GM12878 (cell line): ENCODE data around the gene FUBP3. TPM values are rescaled to one million over a fixed set of nuclear protein-coding genes. Genes with fewer than 3 reads are reported as not detected.

Experiments used
- ATAC-seq: fragments of 200-7000 bp; cut with Tn5 transposase; 3 replicates; pipeline ENCODE4 v1.9.1; 2020; ENCODE audit warnings: mild to moderate bottlenecking, moderate library complexity
- BruUV-seq: library from RNA; stranded (reverse); fragments of 400-500 nt; replicated peaks from 2 replicates; lab custom pipeline; 2021; lab: Mats Ljungman, UMichigan
- CTCF ChIA-PET: fragments of 300-600 bp; sonication (Branson Sonifier 250); formaldehyde crosslinking; extraction: SDS; loops from one replicate; lab custom pipeline; 2021; ENCODE audit warnings: inconsistent platforms; lab: Yijun Ruan, JAX
- POLR2A ChIA-PET: fragments of 350-600 bp; formaldehyde crosslinking; extraction: SDS; loops from one replicate; lab custom pipeline; 2021; ENCODE audit warnings: inconsistent platforms; lab: Charles Lee
- RAD21 ChIA-PET: fragments of 300-600 bp; sonication (Branson Sonifier 250); formaldehyde crosslinking; loops from one replicate; lab custom pipeline; 2023; ENCODE audit warnings: antibody characterized with exemption; ENCODE audit not compliant: unreplicated experiment; lab: Charles Lee
- SMC1A ChIA-PET: fragments of 300-600 bp; sonication (Branson Sonifier 250); formaldehyde crosslinking; loops from one replicate; lab custom pipeline; 2023; ENCODE audit not compliant: unreplicated experiment, uncharacterized antibody; lab: Charles Lee
- DNase-seq: peaks from one replicate; pipeline ENCODE4 v3.0.0-alpha.2; 2011; ENCODE audit warnings: low read depth, low spot score
- FAIRE-seq: peaks from 3 replicates; lab custom pipeline; 2011; peaks lifted over from hg19 to GRCh38; lab: Jason Lieb, UNC
- H2AFZ ChIP-seq: 2 replicates; pipeline ENCODE4 v1.6.0; 2011; ENCODE audit warnings: low read depth, low read length, control low read depth; ENCODE audit not compliant: control insufficient read depth
- H3K27ac ChIP-seq: 2 replicates; pipeline ENCODE4 v1.5.1; 2011; ENCODE audit warnings: control low read depth; ENCODE audit not compliant: control insufficient read depth, insufficient read depth
- H3K27me3 ChIP-seq, 2 experiments: replicated peaks in 1 of 2; 2 replicates each; pipeline versions ENCODE4 v1.6.0 to v1.6.1; 2011; ENCODE audit warnings: low read length in 1 of 2; ENCODE audit not compliant: control insufficient read depth in 2 of 2, insufficient read depth in 2 of 2
- H3K36me3 ChIP-seq, 2 experiments: 2 replicates each; pipeline ENCODE4 v1.5.1; 2011; ENCODE audit warnings: low read length in 1 of 2; ENCODE audit not compliant: control insufficient read depth in 2 of 2, insufficient read depth in 2 of 2
- H3K4me1 ChIP-seq: 2 replicates; pipeline ENCODE4 v1.6.1; 2011; ENCODE audit warnings: mild to moderate bottlenecking, low read length, moderate library complexity, mixed read lengths; ENCODE audit not compliant: control insufficient read depth, insufficient read depth
- H3K4me2 ChIP-seq: 2 replicates; pipeline ENCODE4 v1.6.0; 2011; ENCODE audit warnings: control low read depth; ENCODE audit not compliant: control insufficient read depth, insufficient read depth
- H3K4me3 ChIP-seq: fragments of 200-600 bp; sonication (generic); 2 replicates; pipeline ENCODE4 v1.5.1; 2016
- H3K79me2 ChIP-seq: 2 replicates; pipeline ENCODE4 v1.6.0; 2011; ENCODE audit warnings: low read length; ENCODE audit not compliant: control insufficient read depth, insufficient read depth
- H3K9ac ChIP-seq: 2 replicates; pipeline ENCODE4 v1.8.0; 2011; ENCODE audit warnings: low read length, control low read depth, mixed read lengths; ENCODE audit not compliant: control insufficient read depth, insufficient read depth
- H3K9me3 ChIP-seq: replicated peaks from 3 replicates; pipeline ENCODE4 v1.5.1; 2011; ENCODE audit warnings: mild to moderate bottlenecking, low read length; ENCODE audit not compliant: control insufficient read depth, insufficient read depth
- H4K20me1 ChIP-seq: 2 replicates; pipeline ENCODE4 v1.6.0; 2011; ENCODE audit not compliant: control insufficient read depth, insufficient read depth
- ATF2 ChIP-seq: IDR thresholded peaks from 2 replicates; pipeline ENCODE4 v1.6.1; 2012; ENCODE audit warnings: low read length, inconsistent platforms
- ATF3 ChIP-seq: IDR thresholded peaks from 2 replicates; pipeline ENCODE4 v1.6.1; 2011; ENCODE audit warnings: low read depth, mild to moderate bottlenecking, low read length, moderate library complexity, borderline replicate concordance; ENCODE audit errors: extremely low read depth
- FOS ChIP-seq: IDR thresholded peaks from 3 replicates; pipeline ENCODE4 v1.6.1; 2011; ENCODE audit warnings: borderline replicate concordance; ENCODE audit not compliant: insufficient read length; ENCODE audit errors: extremely low read depth
- KLF5 ChIP-seq: fragments of 450-650 bp; IDR thresholded peaks from 2 replicates; pipeline ENCODE4 v1.6.1; 2014; ENCODE audit warnings: mild to moderate bottlenecking; ENCODE audit not compliant: partially characterized antibody
- NRF1 ChIP-seq: conservative IDR thresholded peaks from 2 replicates; pipeline ENCODE4 v1.6.1; 2011; ENCODE audit warnings: mild to moderate bottlenecking, low read depth, low read length, improper control_type of control experiment
- PAX8 ChIP-seq: fragments of 450-650 bp; IDR thresholded peaks from 2 replicates; pipeline ENCODE4 v1.6.1; 2017; ENCODE audit warnings: mild to moderate bottlenecking, moderate library complexity
- RB1 ChIP-seq: fragments of 450-650 bp; formaldehyde crosslinking; IDR thresholded peaks from 2 replicates; pipeline ENCODE4 v1.6.1; 2017; ENCODE audit warnings: mild to moderate bottlenecking, borderline replicate concordance
- SIN3A ChIP-seq: IDR thresholded peaks from 2 replicates; pipeline ENCODE4 v1.6.1; 2012; ENCODE audit warnings: low read depth, low read length, improper control_type of control experiment
- SRF ChIP-seq, 2 experiments: IDR thresholded peaks; 2 replicates each; pipeline ENCODE4 v1.6.1; 2011; ENCODE audit warnings: low read depth in 2 of 2, low read length in 2 of 2, mild to moderate bottlenecking in 1 of 2, moderate library complexity in 1 of 2
- TCF12 ChIP-seq: IDR thresholded peaks from 2 replicates; pipeline ENCODE4 v1.6.1; 2011; ENCODE audit warnings: low read depth, mild to moderate bottlenecking, low read length
- ZNF622 ChIP-seq: fragments of 450-650 bp; IDR thresholded peaks from 2 replicates; pipeline ENCODE4 v1.6.1; 2017; ENCODE audit warnings: mild to moderate bottlenecking, inconsistent platforms
- WGBS: methylation state at CpG from one replicate; pipeline ENCODE4 v1.1.6; 2016; ENCODE audit warnings: low lambda C conversion rate; ENCODE audit not compliant: insufficient replicate concordance, insufficient coverage; ENCODE audit errors: missing lambda C conversion rate; 5-methylcytosine and 5-hydroxymethylcytosine counted together
- in situ Hi-C: fragments of 300-500 bp; cut with MboI; formaldehyde crosslinking; loops from 9 replicates; pipeline ENCODE4 v1.14.3; 2018; ENCODE audit warnings: mixed read lengths
- intact Hi-C: fragments of 100-400 bp; cut with micrococcal nuclease; formaldehyde crosslinking; loops from one replicate; pipeline ENCODE4 v1.14.2; 2022; ENCODE audit not compliant: unreplicated experiment
- polyA plus RNA-seq, 11 experiments: library from polyadenylated mRNA; depleted of rRNA in 4 of 11; unstranded in 6 of 11; stranded (reverse) in 5 of 11; fragments of >200 nt; fragmentation: Nextera tagmentation in 4 of 11; fragmentation: Illumina TruSeq in 1 of 11; extraction: Ambion mirVana in 4 of 11; extraction: Trizol in 1 of 11; gene quantifications; 1 replicate in 1 of 11; 2 replicates in 10 of 11; pipeline versions ENCODE4 v1.2.1 to v1.2.3, GENCODE V29; 2011 to 2016; ENCODE audit warnings: inconsistent platforms in 2 of 11, missing spikeins in 2 of 11, low read depth in 1 of 11
- total RNA-seq, 4 experiments: library from RNA; depleted of rRNA in 3 of 4; stranded (reverse); fragments of >200 nt in 3 of 4; fragmentation: Illumina TruSeq in 1 of 4; extraction: Trizol in 1 of 4; gene quantifications; 2 replicates each; pipeline versions ENCODE4 v1.2.1 to v1.2.3, GENCODE V29; 2013 to 2021

The FUBP3 gene
- total and polyA plus RNA-seq, 10 of the 15 experiments (the other 5 are each of a cell fraction or from before 2014, with no cell fraction given) = 2.4 to 49.4 (median 37.2) TPM

- TF ChIP-seq ZNF622 (no peak), SIN3A (no peak), KLF5 (no peak), PAX8 (no peak), TCF12 (no peak), SRF (IDR thresholded peaks at IDR 0.05; ENCODE audit: low read depth in 2 of 2, low read length in 2 of 2) (no peak), NRF1 (no peak), RB1 (no peak)
These were observed 81.5 kb downstream of the FUBP3 start (continued) for GRCh38 chr9:130660683-130661450.

- TF ChIP-seq FOS (no peak), ATF3 (no peak), ATF2 (no peak)
- ChIA-PET POLR2A (no interaction called here), CTCF (no interaction called here), RAD21 (no interaction called here), SMC1A (no interaction called here)
- Histone ChIP-seq H3K27ac (no peak overlapping the region), H2AFZ (no peak overlapping the region), H3K9ac (no peak overlapping the region), H3K9me3 (no peaks in the 10 kb centered on the region), H3K36me3 (no peaks in the 10 kb centered on the region), H3K4me3 (no peak overlapping the region), H4K20me1 (no peaks in the 10 kb centered on the region), H3K4me2 (no peak overlapping the region), H3K79me2 (no peaks in the 10 kb centered on the region), H3K27me3 (peaks cover 14 to 26% of the 10 kb centered on the region in 2 experiments), H3K4me1 (no peaks in the 10 kb centered on the region)
- BruUV-seq = no TSS peak
- no peak for DNase-seq
- in situ Hi-C loops = no loop called here
- 10% methylated on average over 46 of the region's 47 CpGs for WGBS
- ATAC-seq = no peak
- intact Hi-C loops = no loop called here
- FAIRE-seq = no peak
These were observed 82.2 kb downstream of the FUBP3 start for GRCh38 chr9:130661451-130662098.
